Neuronal stem cell (in vitro differentiated cells): Measurements from ENCODE around the gene AUTS2.

Source experiments
- DNase-seq: peaks from one replicate; pipeline ENCODE4 v3.0.0-alpha.2; 2013; ENCODE audit warnings: low spot score
- H2AFZ ChIP-seq: one replicate; pipeline ENCODE4 v1.6.1; 2013; ENCODE audit warnings: mild to moderate bottlenecking, low read length, inconsistent platforms
- H2AK5ac ChIP-seq: 2 replicates; pipeline ENCODE4 v1.6.1; 2013; ENCODE audit warnings: low read depth, mild to moderate bottlenecking, inconsistent platforms, low read length, moderate library complexity, mixed read lengths
- H2BK120ac ChIP-seq: 2 replicates; pipeline ENCODE4 v1.6.1; 2013; ENCODE audit warnings: low read depth, mild to moderate bottlenecking, inconsistent platforms, low read length, moderate library complexity, mixed read lengths
- H2BK12ac ChIP-seq: one replicate; pipeline ENCODE4 v1.6.1; 2013; ENCODE audit warnings: low read length, inconsistent platforms
- H2BK15ac ChIP-seq: 2 replicates; pipeline ENCODE4 v1.6.1; 2013; ENCODE audit warnings: mild to moderate bottlenecking, low read length, inconsistent platforms, mixed read lengths
- H2BK5ac ChIP-seq: one replicate; pipeline ENCODE4 v1.6.1; 2013; ENCODE audit warnings: inconsistent platforms, mild to moderate bottlenecking, low read length, moderate library complexity
- H3K14ac ChIP-seq: one replicate; pipeline ENCODE4 v1.6.1; 2013; ENCODE audit warnings: low read length, inconsistent platforms
- H3K18ac ChIP-seq: 2 replicates; pipeline ENCODE4 v1.6.1; 2013; ENCODE audit warnings: low read length, inconsistent platforms
- H3K23ac ChIP-seq: 2 replicates; pipeline ENCODE4 v1.6.1; 2013; ENCODE audit warnings: low read depth, mild to moderate bottlenecking, mixed read lengths, low read length, inconsistent platforms; ENCODE audit not compliant: poor library complexity
- H3K27ac ChIP-seq: replicated peaks from 3 replicates; pipeline ENCODE4 v1.5.1; 2013; ENCODE audit warnings: low read length, inconsistent platforms
- H3K27me3 ChIP-seq, 3 experiments: 2 replicates each; pipeline ENCODE4 v1.6.1; 2013; ENCODE audit warnings: low read length in 3 of 3, mild to moderate bottlenecking in 2 of 3, inconsistent platforms in 1 of 3, low read depth in 1 of 3, mixed read lengths in 1 of 3, moderate library complexity in 1 of 3; ENCODE audit not compliant: control insufficient read depth in 3 of 3, insufficient read depth in 3 of 3
- H3K36me3 ChIP-seq, 2 donors: replicated peaks in 1 of 2; 2 replicates each; pipeline ENCODE4 v1.6.1; 2013; ENCODE audit warnings: low read length in 2 of 2; ENCODE audit not compliant: control insufficient read depth in 2 of 2, insufficient read depth in 2 of 2
- H3K4ac ChIP-seq: 2 replicates; pipeline ENCODE4 v1.6.1; 2013; ENCODE audit warnings: inconsistent platforms, mild to moderate bottlenecking, low read length, moderate library complexity
- H3K4me1 ChIP-seq, 2 donors: 1 replicate in 1 of 2; 2 replicates in 1 of 2; pipeline ENCODE4 v1.6.1; 2013; ENCODE audit warnings: low read length in 2 of 2, low read depth in 1 of 2; ENCODE audit not compliant: control insufficient read depth in 2 of 2, insufficient read depth in 1 of 2
- H3K4me2 ChIP-seq: one replicate; pipeline ENCODE4 v1.6.1; 2013; ENCODE audit warnings: mild to moderate bottlenecking, low read length, inconsistent platforms; ENCODE audit not compliant: insufficient read depth, poor library complexity, severe bottlenecking
- H3K4me3 ChIP-seq, 2 donors: 2 replicates each; pipeline ENCODE4 v1.5.1; 2013; ENCODE audit warnings: low read length in 2 of 2, mild to moderate bottlenecking in 2 of 2, inconsistent platforms in 1 of 2, moderate library complexity in 1 of 2
- H3K79me1 ChIP-seq: one replicate; pipeline ENCODE4 v1.6.1; 2013; ENCODE audit warnings: low read depth, mild to moderate bottlenecking, inconsistent platforms, low read length, moderate library complexity
- H3K9ac ChIP-seq: one replicate; pipeline ENCODE4 v1.6.1; 2013; ENCODE audit warnings: mild to moderate bottlenecking, low read depth, low read length, inconsistent platforms; ENCODE audit not compliant: poor library complexity
- H3K9me3 ChIP-seq, 2 donors: replicated peaks in 1 of 2; 2 replicates each; pipeline versions ENCODE3 to v1.6.1; 2013; ENCODE audit warnings: low read length in 2 of 2, mild to moderate bottlenecking in 2 of 2, inconsistent platforms in 1 of 2, low read depth in 1 of 2, mixed read lengths in 1 of 2, moderate library complexity in 1 of 2; ENCODE audit not compliant: control insufficient read depth in 2 of 2, insufficient read depth in 1 of 2
- H4K8ac ChIP-seq: one replicate; pipeline ENCODE4 v1.6.1; 2013; ENCODE audit warnings: low read depth, mild to moderate bottlenecking, inconsistent platforms, low read length, moderate library complexity
- H4K91ac ChIP-seq: one replicate; pipeline ENCODE4 v1.6.1; 2013; ENCODE audit warnings: low read length, low read depth, mild to moderate bottlenecking, inconsistent platforms; ENCODE audit not compliant: poor library complexity
- WGBS, 2 donors: extraction: QIAGEN DNeasy Blood & Tissue Kit; methylation state at CpG; one replicate each; pipeline ENCODE4 v1.1.7; 2013; ENCODE audit warnings: missing lambda C conversion rate in 2 of 2, mixed read lengths in 1 of 2; ENCODE audit not compliant: insufficient read length in 2 of 2, insufficient replicate concordance in 1 of 2; ENCODE audit errors: extremely low coverage in 2 of 2; 5-methylcytosine and 5-hydroxymethylcytosine counted together

Gene AUTS2

GRCh38 chr7:70545214-70545613 is 946.9 kb downstream of the AUTS2 start:
- Histone ChIP-seq H4K8ac (no peak overlapping the region), H3K4me3 (no peak overlapping the region), H3K23ac (no peak overlapping the region), H3K9me3 (peaks cover 0 to 3% of the 10 kb centered on the region in 2 donors), H4K91ac (no peak overlapping the region), H2AFZ (no peak overlapping the region), H3K36me3 (no peaks in the 10 kb centered on the region), H3K27me3 (no peaks in the 10 kb centered on the region), H2BK12ac (no peak overlapping the region), H3K4me2 (no peak overlapping the region), H2BK5ac (no peak overlapping the region), H3K79me1 (no peaks in the 10 kb centered on the region), H3K4me1 (peaks cover 0 to 2% of the 10 kb centered on the region in 2 donors), H3K14ac (no peak overlapping the region), H3K9ac (no peak overlapping the region), H2AK5ac (no peak overlapping the region), H2BK120ac (no peak overlapping the region), H2BK15ac (no peak overlapping the region), H3K4ac (no peak overlapping the region), H3K18ac (no peak overlapping the region), H3K27ac (no peak overlapping the region)
- no peak for DNase-seq
- no CpG with 5 or more reads among the region's 6 CpGs for WGBS, 2 donors

- no peak for DNase-seq
- Histone ChIP-seq H3K9me3 (peaks cover 0 to 13% of the 10 kb centered on the region in 2 donors), H3K4me1 (no peaks in the 10 kb centered on the region), H3K79me1 (no peaks in the 10 kb centered on the region), H3K23ac (no peak overlapping the region), H4K91ac (no peak overlapping the region), H3K4me2 (no peak overlapping the region), H3K18ac (no peak overlapping the region), H3K27ac (no peak overlapping the region), H3K4ac (no peak overlapping the region), H3K9ac (no peak overlapping the region), H3K4me3 (no peak overlapping the region), H3K27me3 (peaks cover 0 to 2% (median 0%) of the 10 kb centered on the region in 3 experiments), H3K14ac (no peak overlapping the region), H2AFZ (no peak overlapping the region), H2BK120ac (no peak overlapping the region), H2BK12ac (no peak overlapping the region), H3K36me3 (no peaks in the 10 kb centered on the region), H4K8ac (no peak overlapping the region), H2BK15ac (no peak overlapping the region), H2AK5ac (no peak overlapping the region), H2BK5ac (no peak overlapping the region)
- WGBS, 2 donors: no CpG with 5 or more reads among the region's 3 CpGs
Observed at GRCh38 chr7:70552141-70552540, 953.9 kb downstream of the AUTS2 start.

GRCh38 chr7:70553364-70553763 is 955.1 kb downstream of the AUTS2 start:
- WGBS, 2 donors: no CpG with 5 or more reads among the region's 1 CpG
- Histone ChIP-seq H2BK15ac (no peak overlapping the region), H2BK5ac (no peak overlapping the region), H3K79me1 (no peaks in the 10 kb centered on the region), H3K4me3 (no peak overlapping the region), H2AK5ac (no peak overlapping the region), H3K4me2 (no peak overlapping the region), H3K9me3 (peaks cover 0 to 14% of the 10 kb centered on the region in 2 donors), H3K36me3 (no peaks in the 10 kb centered on the region), H3K9ac (no peak overlapping the region), H2AFZ (no peak overlapping the region), H2BK12ac (no peak overlapping the region), H3K4me1 (no peaks in the 10 kb centered on the region), H3K27ac (no peak overlapping the region), H3K23ac (no peak overlapping the region), H3K27me3 (peaks cover 0 to 2% (median 0%) of the 10 kb centered on the region in 3 experiments), H4K8ac (no peak overlapping the region), H2BK120ac (no peak overlapping the region), H3K18ac (no peak overlapping the region), H4K91ac (no peak overlapping the region), H3K4ac (no peak overlapping the region), H3K14ac (no peak overlapping the region)
- DNase-seq: no peak

GRCh38 chr7:70554646-70555045 is 956.4 kb downstream of the AUTS2 start:
- Histone ChIP-seq H3K27ac (no peak overlapping the region), H3K18ac (no peak overlapping the region), H3K4ac (no peak overlapping the region), H3K4me1 (no peaks in the 10 kb centered on the region), H3K9ac (no peak overlapping the region), H3K27me3 (peaks cover 0 to 2% (median 0%) of the 10 kb centered on the region in 3 experiments), H2BK120ac (no peak overlapping the region), H2BK12ac (no peak overlapping the region), H3K9me3 (peaks cover 0 to 19% of the 10 kb centered on the region in 2 donors), H4K8ac (no peak overlapping the region), H4K91ac (no peak overlapping the region), H3K36me3 (no peaks in the 10 kb centered on the region), H2AK5ac (no peak overlapping the region), H3K4me3 (no peak overlapping the region), H2BK5ac (no peak overlapping the region), H3K79me1 (no peaks in the 10 kb centered on the region), H3K4me2 (no peak overlapping the region), H2BK15ac (no peak overlapping the region), H2AFZ (no peak overlapping the region), H3K14ac (no peak overlapping the region), H3K23ac (no peak overlapping the region)
- DNase-seq: no peak
- no CpG with 5 or more reads among the region's 1 CpG for WGBS, 2 donors
